ENCODE data around the gene PTPRN2.

The PTPRN2 gene

GRCh38 chr7:158576050-158576762 is 11.4 kb downstream of the PTPRN2 start:
- H3K4me3 ChIP-seq (ENCODE audit: low read length): no peak overlapping the region
- no peak for DNase-seq (ENCODE audit: low read depth)
- no peak for TF ChIP-seq CTCF (conservative IDR thresholded peaks at IDR 0.05; ENCODE audit: low read length)

GRCh38 chr7:158574308-158575036 is 13.2 kb downstream of the PTPRN2 start:
- no peak for TF ChIP-seq CTCF (conservative IDR thresholded peaks at IDR 0.05; ENCODE audit: low read length)
- H3K4me3 ChIP-seq (ENCODE audit: low read length): no peak overlapping the region
- DNase-seq (ENCODE audit: low read depth): no peak

GRCh38 chr7:158573310-158573709 is 14.3 kb downstream of the PTPRN2 start:
- DNase-seq (ENCODE audit: low read depth): no peak

GRCh38 chr7:158572000-158572828 is 15.4 kb downstream of the PTPRN2 start:
- TF ChIP-seq CTCF (conservative IDR thresholded peaks at IDR 0.05; ENCODE audit: low read length): no peak
- no peak overlapping the region for H3K4me3 ChIP-seq (ENCODE audit: low read length)
- DNase-seq (ENCODE audit: low read depth): no peak

More at GRCh38 chr7:158573310-158573709, 14.3 kb downstream of the PTPRN2 start:
- no peak for TF ChIP-seq CTCF (conservative IDR thresholded peaks at IDR 0.05; ENCODE audit: low read length)
- no peak overlapping the region for H3K4me3 ChIP-seq (ENCODE audit: low read length)

GRCh38 chr7:158570449-158571170 is 17.0 kb downstream of the PTPRN2 start:
- TF ChIP-seq CTCF (conservative IDR thresholded peaks at IDR 0.05; ENCODE audit: low read length): no peak
- no peak for DNase-seq (ENCODE audit: low read depth)
- no peak overlapping the region for H3K4me3 ChIP-seq (ENCODE audit: low read length)

GRCh38 chr7:158569858-158570323 is 17.7 kb downstream of the PTPRN2 start:
- no peak overlapping the region for H3K4me3 ChIP-seq (ENCODE audit: low read length)
- DNase-seq (ENCODE audit: low read depth): no peak
- TF ChIP-seq CTCF (conservative IDR thresholded peaks at IDR 0.05; ENCODE audit: low read length): no peak

Data from AG10803 (cell line).